Measurements from ENCODE around the gene CBX7.

The CBX7 gene

DNA sequence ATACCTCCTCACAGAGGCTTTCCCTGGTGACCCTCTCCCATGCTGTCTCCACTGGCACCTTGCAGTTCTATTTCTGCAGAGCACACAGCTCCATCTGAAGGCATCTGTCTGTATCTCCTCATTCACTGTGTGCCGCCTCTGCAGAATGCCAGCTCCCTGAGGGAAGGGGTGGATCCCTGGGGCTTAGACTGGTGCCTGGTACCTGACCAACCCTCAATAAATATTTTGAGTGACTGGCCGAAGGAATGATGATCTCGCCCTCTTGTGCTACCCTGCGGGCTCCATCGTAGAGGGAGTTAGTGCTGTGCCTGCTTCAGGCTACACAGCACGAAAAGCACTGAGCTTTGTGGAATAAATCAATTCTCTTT, 1.6 kb downstream of the CBX7 start:
- H3K4me3 ChIP-seq (ENCODE audit: low read depth, low read length): no peak overlapping the region
- TF ChIP-seq, protein P1, sequence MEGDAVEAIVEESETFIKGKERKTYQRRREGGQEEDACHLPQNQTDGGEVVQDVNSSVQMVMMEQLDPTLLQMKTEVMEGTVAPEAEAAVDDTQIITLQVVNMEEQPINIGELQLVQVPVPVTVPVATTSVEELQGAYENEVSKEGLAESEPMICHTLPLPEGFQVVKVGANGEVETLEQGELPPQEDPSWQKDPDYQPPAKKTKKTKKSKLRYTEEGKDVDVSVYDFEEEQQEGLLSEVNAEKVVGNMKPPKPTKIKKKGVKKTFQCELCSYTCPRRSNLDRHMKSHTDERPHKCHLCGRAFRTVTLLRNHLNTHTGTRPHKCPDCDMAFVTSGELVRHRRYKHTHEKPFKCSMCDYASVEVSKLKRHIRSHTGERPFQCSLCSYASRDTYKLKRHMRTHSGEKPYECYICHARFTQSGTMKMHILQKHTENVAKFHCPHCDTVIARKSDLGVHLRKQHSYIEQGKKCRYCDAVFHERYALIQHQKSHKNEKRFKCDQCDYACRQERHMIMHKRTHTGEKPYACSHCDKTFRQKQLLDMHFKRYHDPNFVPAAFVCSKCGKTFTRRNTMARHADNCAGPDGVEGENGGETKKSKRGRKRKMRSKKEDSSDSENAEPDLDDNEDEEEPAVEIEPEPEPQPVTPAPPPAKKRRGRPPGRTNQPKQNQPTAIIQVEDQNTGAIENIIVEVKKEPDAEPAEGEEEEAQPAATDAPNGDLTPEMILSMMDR (conservative IDR thresholded peaks at IDR 0.05; ENCODE audit: low read depth, low read length): no peak
- DNase-seq (ENCODE audit: low read depth): no peak

DNA sequence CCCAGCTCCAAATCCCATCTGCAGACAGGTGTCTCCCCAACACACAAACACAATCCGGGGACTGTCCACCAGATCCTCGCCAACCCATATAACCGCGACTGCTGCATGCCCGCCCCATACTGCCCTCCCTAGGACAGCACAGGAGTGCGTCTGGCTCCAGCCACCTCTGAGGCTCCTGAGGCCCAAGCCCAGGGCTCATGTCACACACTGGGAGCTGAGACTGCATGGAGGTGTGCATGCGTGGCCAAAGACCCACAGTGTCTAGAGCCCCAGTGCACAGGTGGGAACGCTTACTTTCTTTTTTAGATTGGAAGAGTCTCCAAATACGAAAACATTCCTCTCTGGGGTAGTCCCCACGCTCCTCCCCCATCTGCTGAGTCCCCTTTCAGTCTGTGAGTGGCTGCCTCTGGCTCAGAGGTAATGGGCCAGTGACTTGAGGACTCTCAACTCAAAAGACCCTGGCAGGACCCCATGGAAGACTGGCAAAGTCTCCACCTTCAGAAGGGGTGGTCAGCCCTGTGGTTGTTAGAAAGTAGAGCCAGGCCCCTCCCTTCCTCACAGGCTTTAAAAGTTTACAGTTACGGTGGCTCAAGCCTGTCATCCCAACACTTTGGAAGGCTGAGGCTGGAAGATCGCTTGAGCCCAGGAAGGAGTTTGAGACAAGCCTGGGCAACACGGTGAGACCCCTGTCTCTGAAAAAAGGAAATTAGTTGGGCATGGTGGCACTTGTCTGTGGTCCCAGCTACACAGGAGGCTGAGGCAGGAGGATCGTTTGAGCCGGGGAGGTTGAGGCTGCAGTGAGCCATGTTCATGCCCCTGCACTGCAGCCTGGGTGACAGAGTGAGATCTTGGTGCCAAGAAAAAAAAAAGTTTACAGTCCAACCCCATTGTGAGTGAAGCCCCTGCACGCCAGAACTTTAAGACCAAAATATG, 2.3 kb downstream of the CBX7 start:
- H3K4me3 ChIP-seq (ENCODE audit: low read depth, low read length): no peak overlapping the region
- TF ChIP-seq, protein P1 (conservative IDR thresholded peaks at IDR 0.05; ENCODE audit: low read depth, low read length): no peak
- no peak for DNase-seq (ENCODE audit: low read depth)

DNA sequence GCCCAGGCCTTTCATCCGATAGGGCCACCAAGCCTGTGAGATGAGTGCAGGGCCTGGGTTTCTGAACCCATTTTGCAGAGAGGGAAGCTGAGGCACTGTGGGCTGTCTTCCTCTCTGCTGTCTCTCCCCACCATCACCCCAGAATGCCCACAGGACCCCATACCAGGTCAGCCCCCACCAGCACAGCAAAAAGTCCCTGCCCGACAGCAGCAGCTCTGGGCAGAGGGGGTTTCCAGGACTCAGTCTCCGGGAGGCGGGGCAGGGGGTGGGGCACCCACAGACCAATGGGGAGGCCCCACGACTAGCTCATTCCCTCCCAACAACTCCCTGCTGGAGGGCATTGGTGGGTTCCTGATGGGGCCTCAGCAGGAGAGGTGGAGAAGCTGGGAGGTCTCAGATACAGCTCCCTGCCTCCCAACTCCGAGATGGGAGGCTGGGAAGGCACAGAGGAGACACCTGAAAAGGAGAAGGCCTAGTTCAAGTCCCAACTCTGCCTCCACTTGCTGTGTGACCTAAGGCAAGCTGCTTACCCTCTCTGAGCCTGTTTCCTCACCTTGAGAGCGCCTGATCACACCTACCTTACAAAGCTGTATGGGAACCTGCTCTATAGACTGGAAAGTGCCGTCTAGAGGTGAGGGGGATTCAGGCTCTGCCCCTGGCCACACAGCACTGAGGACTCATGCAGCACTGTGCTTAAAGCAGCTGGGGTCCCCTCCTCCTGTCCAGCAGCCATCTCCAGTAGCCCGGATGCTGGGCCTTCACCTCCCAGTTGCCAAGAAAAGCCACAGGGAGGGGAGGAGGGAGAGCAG, 3.5 kb downstream of the CBX7 start:
- DNase-seq (ENCODE audit: low read depth): peak; percentile 32
- TF ChIP-seq, protein P1 (conservative IDR thresholded peaks at IDR 0.05; ENCODE audit: low read depth, low read length): no peak
- no peak overlapping the region for H3K4me3 ChIP-seq (ENCODE audit: low read depth, low read length)

DNA sequence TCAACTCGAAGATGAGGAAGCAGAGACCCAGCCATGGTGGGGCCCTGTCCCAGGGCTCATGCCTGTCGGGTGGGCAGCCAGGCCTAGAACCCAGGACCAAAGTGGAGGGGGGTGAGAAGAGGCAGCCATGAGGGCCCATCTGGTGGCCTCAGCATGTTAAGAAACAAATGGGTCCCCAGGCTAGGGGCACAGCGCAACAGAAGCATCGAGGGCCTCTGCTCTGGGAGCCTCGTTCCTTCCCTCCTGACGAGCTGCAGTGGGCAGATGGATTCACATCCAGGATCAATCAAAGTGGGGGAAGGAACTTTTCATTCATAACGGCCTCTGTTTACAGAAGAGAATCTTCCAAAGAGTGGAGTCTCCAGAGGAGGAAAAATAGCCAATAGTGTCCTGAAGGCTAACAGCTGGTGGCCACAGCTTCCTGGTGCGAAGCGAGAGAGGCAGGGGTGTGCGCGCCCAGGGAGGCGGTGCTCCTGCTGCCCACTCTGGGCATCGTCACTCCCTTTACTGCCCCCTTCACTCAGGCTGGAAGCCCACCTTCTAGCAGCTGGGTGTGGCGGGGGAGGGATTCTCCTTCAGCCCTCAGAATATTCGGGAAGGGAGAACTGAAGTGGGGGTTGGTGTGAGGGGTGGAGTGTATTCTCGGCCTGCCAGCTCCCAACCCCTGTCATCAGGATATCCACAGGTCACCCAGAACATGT, 4.3 kb downstream of the CBX7 start:
- no peak for DNase-seq (ENCODE audit: low read depth)
- TF ChIP-seq, protein P1 (conservative IDR thresholded peaks at IDR 0.05; ENCODE audit: low read depth, low read length): no peak
- H3K4me3 ChIP-seq (ENCODE audit: low read depth, low read length): no peak overlapping the region

DNA sequence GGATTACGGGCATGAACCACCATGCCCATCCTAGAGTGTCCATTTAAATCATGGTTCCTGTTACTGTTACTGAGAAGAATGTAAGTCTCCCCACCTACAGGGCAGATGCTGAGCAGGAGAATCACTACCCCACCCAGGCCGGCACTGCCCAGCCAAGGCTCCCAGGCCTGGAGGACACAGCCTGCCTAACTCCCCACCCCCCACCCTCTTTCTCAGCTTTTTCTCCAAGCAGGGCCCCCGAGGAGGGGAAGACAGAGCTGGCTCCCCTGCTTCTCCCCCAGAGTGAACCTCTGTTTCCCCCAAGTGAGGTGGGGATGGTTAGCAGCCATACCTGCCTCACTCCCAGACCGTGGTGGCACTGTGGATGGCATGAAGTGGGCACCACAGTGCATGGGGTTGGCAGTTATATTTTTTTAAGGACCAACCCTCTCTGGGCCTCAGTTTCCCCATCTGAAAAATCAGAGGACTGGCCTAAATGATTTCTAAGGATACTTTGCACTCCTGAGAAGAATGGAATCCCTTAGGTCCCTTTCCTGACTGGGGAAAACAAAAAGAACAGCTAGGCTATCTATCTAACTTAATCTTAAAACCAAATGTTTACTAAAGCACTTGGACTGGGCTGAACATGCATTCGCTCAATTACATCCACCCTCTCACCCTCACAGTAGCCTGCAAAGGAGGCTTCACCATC, 5.0 kb downstream of the CBX7 start:
- TF ChIP-seq, protein P1 (conservative IDR thresholded peaks at IDR 0.05; ENCODE audit: low read depth, low read length): no peak
- no peak for DNase-seq (ENCODE audit: low read depth)
- H3K4me3 ChIP-seq (ENCODE audit: low read depth, low read length): no peak overlapping the region
